GM06990 (cell line): Measurements from ENCODE around the gene KCNH6.

Experiments
- DNase-seq: peaks from one replicate; pipeline ENCODE4 v3.0.0-alpha.2; 2011; ENCODE audit not compliant: insufficient read length; ENCODE audit errors: extremely low read depth
- H3K27me3 ChIP-seq: replicated peaks from 2 replicates; pipeline ENCODE4 v1.6.0; 2011; ENCODE audit warnings: low read length; ENCODE audit not compliant: control insufficient read depth, insufficient read depth
- H3K36me3 ChIP-seq: 2 replicates; pipeline ENCODE4 v1.5.1; 2011; ENCODE audit warnings: low read length; ENCODE audit not compliant: control insufficient read depth, insufficient read depth
- H3K4me3 ChIP-seq: replicated peaks from 2 replicates; pipeline ENCODE4 v1.5.1; 2011; ENCODE audit warnings: low read depth, mild to moderate bottlenecking, control low read depth, low read length
- CTCF ChIP-seq: IDR thresholded peaks from 2 replicates; pipeline ENCODE4 v1.5.1; 2011; ENCODE audit warnings: low read length, control low read depth, mild to moderate bottlenecking, inconsistent platforms; ENCODE audit not compliant: insufficient read depth, poor library complexity, severe bottlenecking

The KCNH6 gene

DNA sequence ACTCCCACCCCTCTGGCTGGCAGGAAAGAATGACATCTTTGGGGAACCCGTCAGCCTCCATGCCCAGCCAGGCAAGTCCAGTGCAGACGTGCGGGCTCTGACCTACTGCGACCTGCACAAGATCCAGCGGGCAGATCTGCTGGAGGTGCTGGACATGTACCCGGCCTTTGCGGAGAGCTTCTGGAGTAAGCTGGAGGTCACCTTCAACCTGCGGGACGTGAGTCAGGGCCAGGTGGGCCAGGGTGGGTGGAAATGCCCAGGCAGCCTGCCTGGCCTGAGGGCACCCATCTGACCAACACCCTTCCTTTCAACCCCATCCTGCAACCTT, 19.0 kb downstream of the KCNH6 start:
- no peak for DNase-seq
- H3K27me3 ChIP-seq, result peaks cover 3% of the 10 kb centered on the region
- no peaks in the 10 kb centered on the region for H3K36me3 ChIP-seq
- TF ChIP-seq CTCF, result no peak
- no peak overlapping the region for H3K4me3 ChIP-seq

DNA sequence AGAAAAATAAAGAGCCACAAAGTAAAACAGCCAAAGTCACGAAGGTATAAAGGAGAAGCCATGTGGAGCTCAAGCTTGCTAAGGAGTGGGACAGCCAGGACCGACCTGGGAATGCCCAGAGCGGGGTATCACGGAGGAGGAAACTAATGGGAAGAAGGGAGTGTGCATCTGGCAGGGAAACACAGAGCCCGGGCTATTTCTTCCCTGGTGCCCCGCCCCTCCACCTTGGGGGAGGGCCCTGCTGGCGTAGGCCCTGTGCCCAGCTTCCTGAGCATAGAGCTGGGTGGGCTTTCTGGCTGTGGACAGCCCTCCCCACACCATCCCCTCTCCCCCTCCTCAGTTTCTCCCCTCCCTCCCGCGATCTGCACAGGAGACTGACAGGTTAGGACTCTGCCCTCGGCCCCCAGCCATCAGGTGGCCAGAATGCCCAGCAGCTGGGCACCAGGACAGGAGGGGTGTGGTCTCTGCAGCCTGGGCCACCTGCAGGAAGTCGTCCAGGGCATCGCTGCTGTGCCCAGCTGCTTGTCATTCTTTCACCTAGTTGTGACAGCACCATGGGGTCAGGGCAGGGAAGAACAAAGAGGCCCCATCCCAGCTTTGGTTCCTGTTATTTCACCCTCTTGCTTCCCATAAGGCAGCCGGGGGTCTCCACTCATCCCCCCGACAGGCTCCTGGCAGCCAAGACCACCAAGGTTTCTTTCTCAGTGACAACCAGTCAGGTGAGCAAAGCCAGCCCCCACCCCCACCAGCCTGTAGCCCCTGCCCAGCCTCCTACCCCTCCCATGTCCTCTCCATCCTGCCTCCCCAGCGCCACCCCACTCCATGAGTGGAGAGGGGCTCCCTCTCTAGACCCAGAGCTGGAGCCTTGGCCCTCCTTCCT, 20.0 kb downstream of the KCNH6 start:
- no peak for TF ChIP-seq CTCF
- H3K27me3 ChIP-seq, result peaks cover 3% of the 10 kb centered on the region
- no peak for DNase-seq
- no peak overlapping the region for H3K4me3 ChIP-seq
- H3K36me3 ChIP-seq, result no peaks in the 10 kb centered on the region

GRCh38 chr17:63543822-63544420, 20.8 kb downstream of the KCNH6 start:
- no peak overlapping the region for H3K4me3 ChIP-seq
- DNase-seq, result no peak
- no peaks in the 10 kb centered on the region for H3K36me3 ChIP-seq

DNA sequence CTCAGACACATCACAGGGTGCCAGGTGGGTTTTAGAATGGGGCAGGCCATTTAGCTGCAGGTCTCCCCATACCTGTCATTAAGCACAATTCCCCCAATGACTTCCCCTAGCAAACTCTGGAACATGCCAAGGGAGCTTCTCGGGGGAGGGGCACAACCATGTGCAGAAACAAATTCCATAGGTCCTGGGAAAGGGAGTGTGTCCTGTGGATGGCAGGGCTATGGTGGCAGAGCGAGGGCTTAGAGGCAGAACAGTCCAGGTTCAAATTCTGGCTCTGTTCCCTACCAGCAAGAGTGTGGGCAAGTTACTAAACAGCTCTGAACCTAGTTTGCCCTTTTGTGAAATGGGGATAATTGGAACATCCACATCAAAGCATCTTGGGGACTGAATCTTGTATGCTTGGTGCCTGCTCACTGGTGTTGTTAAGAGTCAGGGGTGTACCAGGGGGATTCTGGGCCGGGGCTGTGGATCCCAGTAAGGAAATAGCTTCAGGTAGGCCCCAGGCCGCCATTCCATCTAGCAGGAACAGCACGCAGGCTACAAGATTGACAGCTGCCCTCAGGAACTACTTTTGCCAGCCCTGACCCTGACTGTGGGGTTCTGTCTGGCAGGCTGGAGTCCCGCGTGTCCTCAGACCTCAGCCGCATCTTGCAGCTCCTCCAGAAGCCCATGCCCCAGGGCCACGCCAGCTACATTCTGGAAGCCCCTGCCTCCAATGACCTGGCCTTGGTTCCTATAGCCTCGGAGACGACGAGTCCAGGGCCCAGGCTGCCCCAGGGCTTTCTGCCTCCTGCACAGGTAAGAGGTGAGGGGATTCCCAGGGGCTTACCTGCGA, 21.5 kb downstream of the KCNH6 start:
- no peak for TF ChIP-seq CTCF
- Histone ChIP-seq H3K4me3 (no peak overlapping the region), H3K27me3 (no peaks in the 10 kb centered on the region; the same call in none of the 2 replicates), H3K36me3 (no peaks in the 10 kb centered on the region)
- no peak for DNase-seq

More at GRCh38 chr17:63543822-63544420, 20.8 kb downstream of the KCNH6 start:
- no peak for TF ChIP-seq CTCF
- H3K27me3 ChIP-seq, result peaks cover 1% of the 10 kb centered on the region

GRCh38 chr17:63546308-63547082, 23.3 kb downstream of the KCNH6 start:
- no peak for DNase-seq
- H3K27me3 ChIP-seq, result no peaks in the 10 kb centered on the region; the same call in 1 of the 2 replicates
- no peaks in the 10 kb centered on the region for H3K36me3 ChIP-seq
- TF ChIP-seq CTCF, result no peak
- no peak overlapping the region for H3K4me3 ChIP-seq
